Duodenal mucosa (tissue), 2 donors: ENCODE results near the gene NPHS1.

ENCODE experiments used
- H3K27ac ChIP-seq: one replicate; pipeline ENCODE4 v1.7.0; 2013; ENCODE audit warnings: low read depth, low read length
- H3K27me3 ChIP-seq, 2 donors: one replicate each; pipeline ENCODE4 v1.7.0; 2013; ENCODE audit warnings: low read length in 2 of 2, control low read depth in 1 of 2; ENCODE audit not compliant: insufficient read depth in 2 of 2, control insufficient read depth in 1 of 2
- H3K36me3 ChIP-seq, 2 donors: one replicate each; pipeline ENCODE4 v1.7.0; 2013; ENCODE audit warnings: low read length in 2 of 2, control low read depth in 1 of 2; ENCODE audit not compliant: insufficient read depth in 2 of 2, control insufficient read depth in 1 of 2
- H3K4me1 ChIP-seq, 2 donors: one replicate each; pipeline ENCODE4 v1.7.0; 2013; ENCODE audit warnings: low read length in 2 of 2, control low read depth in 1 of 2; ENCODE audit not compliant: insufficient read depth in 2 of 2, control insufficient read depth in 1 of 2
- H3K4me3 ChIP-seq, 2 donors: one replicate each; pipeline ENCODE4 v1.7.0; 2013; ENCODE audit warnings: low read length in 2 of 2, low read depth in 1 of 2
- H3K9ac ChIP-seq, 2 donors: one replicate each; pipeline ENCODE4 v1.7.0; 2013; ENCODE audit warnings: low read length in 2 of 2, low read depth in 1 of 2
- H3K9me3 ChIP-seq, 2 donors: one replicate each; pipeline ENCODE4 v1.7.0; 2013; ENCODE audit warnings: low read length in 2 of 2, control low read depth in 1 of 2; ENCODE audit not compliant: control insufficient read depth in 1 of 2

NPHS1 gene

GRCh38 chr19:35789195-35789977, 62.9 kb downstream of the NPHS1 start:
- no peak overlapping the region for H3K4me3 ChIP-seq
- no peaks in the 10 kb centered on the region for H3K4me1 ChIP-seq
- H3K9ac ChIP-seq, result no peak overlapping the region
- no peaks in the 10 kb centered on the region for H3K9me3 ChIP-seq
- H3K27me3 ChIP-seq, result no peaks in the 10 kb centered on the region
- H3K27ac ChIP-seq, result no peak overlapping the region
- H3K36me3 ChIP-seq, result no peaks in the 10 kb centered on the region

- H3K27me3 ChIP-seq, result no peaks in the 10 kb centered on the region
- H3K9ac ChIP-seq, result no peak overlapping the region
- no peaks in the 10 kb centered on the region for H3K4me1 ChIP-seq
- H3K36me3 ChIP-seq, result no peaks in the 10 kb centered on the region
- no peak overlapping the region for H3K4me3 ChIP-seq
- no peaks in the 10 kb centered on the region for H3K9me3 ChIP-seq
- no peak overlapping the region for H3K27ac ChIP-seq
Observed at GRCh38 chr19:35788205-35788960, 63.9 kb downstream of the NPHS1 start.

- no peaks in the 10 kb centered on the region for H3K4me1 ChIP-seq
- no peaks in the 10 kb centered on the region for H3K9me3 ChIP-seq
- no peaks in the 10 kb centered on the region for H3K36me3 ChIP-seq
- no peak overlapping the region for H3K27ac ChIP-seq
- no peak overlapping the region for H3K4me3 ChIP-seq
- H3K9ac ChIP-seq, result no peak overlapping the region
- no peaks in the 10 kb centered on the region for H3K27me3 ChIP-seq
Observed at GRCh38 chr19:35787227-35787799, 65.0 kb downstream of the NPHS1 start.

- Histone ChIP-seq H3K27me3 (no peaks in the 10 kb centered on the region), H3K9me3 (no peaks in the 10 kb centered on the region), H3K9ac (no peak overlapping the region), H3K36me3 (no peaks in the 10 kb centered on the region), H3K4me3 (no peak overlapping the region), H3K27ac (no peak overlapping the region), H3K4me1 (no peaks in the 10 kb centered on the region)
Observed at GRCh38 chr19:35786299-35787160, 65.8 kb downstream of the NPHS1 start.

GRCh38 chr19:35785339-35785627, 67.0 kb downstream of the NPHS1 start:
- Histone ChIP-seq H3K9ac (no peak overlapping the region), H3K27me3 (no peaks in the 10 kb centered on the region), H3K27ac (no peak overlapping the region), H3K4me1 (no peaks in the 10 kb centered on the region), H3K4me3 (no peak overlapping the region), H3K36me3 (no peaks in the 10 kb centered on the region), H3K9me3 (no peaks in the 10 kb centered on the region)

GRCh38 chr19:35784503-35785338, 67.6 kb downstream of the NPHS1 start:
- peaks cover 0 to 3% of the 10 kb centered on the region in 2 donors for H3K36me3 ChIP-seq
- H3K4me1 ChIP-seq, result no peaks in the 10 kb centered on the region
- H3K27ac ChIP-seq, result no peak overlapping the region
- H3K4me3 ChIP-seq, result no peak overlapping the region
- no peaks in the 10 kb centered on the region for H3K9me3 ChIP-seq
- no peaks in the 10 kb centered on the region for H3K27me3 ChIP-seq
- no peak overlapping the region for H3K9ac ChIP-seq

- Histone ChIP-seq H3K9ac (no peak overlapping the region), H3K36me3 (peaks cover 0 to 5% of the 10 kb centered on the region in 2 donors), H3K4me1 (no peaks in the 10 kb centered on the region), H3K9me3 (no peaks in the 10 kb centered on the region), H3K4me3 (no peak overlapping the region), H3K27me3 (no peaks in the 10 kb centered on the region), H3K27ac (no peak overlapping the region)
Observed at GRCh38 chr19:35783469-35784434, 68.6 kb downstream of the NPHS1 start.

GRCh38 chr19:35782589-35782988, 69.7 kb downstream of the NPHS1 start:
- Histone ChIP-seq H3K27ac (no peak overlapping the region), H3K36me3 (peaks cover 0 to 6% of the 10 kb centered on the region in 2 donors), H3K9me3 (no peaks in the 10 kb centered on the region), H3K9ac (no peak overlapping the region), H3K4me3 (no peak overlapping the region), H3K4me1 (no peaks in the 10 kb centered on the region), H3K27me3 (no peaks in the 10 kb centered on the region)

- H3K36me3 ChIP-seq, result peaks cover 0 to 6% of the 10 kb centered on the region in 2 donors
Observed at GRCh38 chr19:35781650-35782049, 70.7 kb downstream of the NPHS1 start.

More at GRCh38 chr19:35781650-35782049, 70.7 kb downstream of the NPHS1 start:
- Histone ChIP-seq H3K9ac (no peak overlapping the region), H3K4me3 (no peak overlapping the region), H3K9me3 (no peaks in the 10 kb centered on the region), H3K4me1 (no peaks in the 10 kb centered on the region), H3K27ac (no peak overlapping the region), H3K27me3 (no peaks in the 10 kb centered on the region)
